Mesothelial cell of epicardium (in vitro differentiated cells): ENCODE measurements around the gene SLC49A3. TPM values are rescaled to one million over a fixed set of nuclear protein-coding genes. Genes with fewer than 3 reads are reported as not detected.

Source experiments
- DNase-seq, 2 experiments: peaks; one replicate each; pipeline ENCODE4 v3.0.0; 2021; ENCODE audit warnings: low spot score in 2 of 2; ENCODE audit not compliant: unreplicated experiment in 2 of 2
- H3K27ac Mint-ChIP-seq: 2 replicates; pipeline ENCODE4 v1.8.0; 2021; ENCODE audit warnings: mixed read lengths
- H3K27me3 Mint-ChIP-seq: 2 replicates; pipeline ENCODE4 v1.8.0; 2021; ENCODE audit warnings: low read depth, mixed read lengths
- H3K36me3 Mint-ChIP-seq: 2 replicates; pipeline ENCODE4 v1.8.0; 2021; ENCODE audit warnings: mixed read lengths
- H3K4me1 Mint-ChIP-seq: 2 replicates; pipeline ENCODE4 v1.8.0; 2021; ENCODE audit warnings: mixed read lengths
- H3K4me3 Mint-ChIP-seq: 2 replicates; pipeline ENCODE4 v1.8.0; 2021; ENCODE audit warnings: mild to moderate bottlenecking, moderate library complexity, mixed read lengths
- H3K9me3 Mint-ChIP-seq: 2 replicates; pipeline ENCODE4 v1.8.0; 2021; ENCODE audit warnings: mixed read lengths
- CTCF ChIP-seq: fragments of 200-600 bp; sonication (generic); IDR thresholded peaks from one replicate; pipeline ENCODE4 v1.5.0; 2021; ENCODE audit warnings: antibody characterized with exemption; ENCODE audit not compliant: unreplicated experiment
- total RNA-seq: library from RNA; stranded (reverse); gene quantifications from 3 replicates; pipeline ENCODE4 v1.2.1, GENCODE V29; 2021

Gene SLC49A3
- total RNA-seq, 1 donor from 2014 or later = 13.4 TPM

- no peaks in the 10 kb centered on the region for H3K36me3 Mint-ChIP-seq
- H3K27ac Mint-ChIP-seq = no peak overlapping the region
- H3K4me1 Mint-ChIP-seq = peaks cover 32% of the 10 kb centered on the region
- H3K4me3 Mint-ChIP-seq = peak overlapping the region; percentile 44
- no peaks in the 10 kb centered on the region for H3K9me3 Mint-ChIP-seq
- no peak for DNase-seq
- no peak for TF ChIP-seq CTCF
- H3K27me3 Mint-ChIP-seq = no peaks in the 10 kb centered on the region
Observed at GRCh38 chr4:687971-688853, 739 bp downstream of the SLC49A3 start.

GRCh38 chr4:687048-687970, 1.6 kb downstream of the SLC49A3 start:
- peak overlapping the region; percentile 26 for H3K4me3 Mint-ChIP-seq
- no peaks in the 10 kb centered on the region for H3K9me3 Mint-ChIP-seq
- H3K36me3 Mint-ChIP-seq = no peaks in the 10 kb centered on the region
- H3K27ac Mint-ChIP-seq = peak overlapping the region; percentile 34
- H3K4me1 Mint-ChIP-seq = peaks cover 23% of the 10 kb centered on the region
- TF ChIP-seq CTCF = no peak
- H3K27me3 Mint-ChIP-seq = no peaks in the 10 kb centered on the region
- DNase-seq = no peak

GRCh38 chr4:686413-687040, 2.4 kb downstream of the SLC49A3 start:
- Mint-ChIP-seq H3K36me3 (no peaks in the 10 kb centered on the region), H3K9me3 (no peaks in the 10 kb centered on the region), H3K27ac (no peak overlapping the region), H3K27me3 (no peaks in the 10 kb centered on the region), H3K4me1 (peaks cover 19% of the 10 kb centered on the region), H3K4me3 (no peak overlapping the region)
- TF ChIP-seq CTCF = no peak
- peak in 1 of 2 experiments; percentile 20 for DNase-seq

GRCh38 chr4:685679-686412, 3.1 kb downstream of the SLC49A3 start:
- DNase-seq = no peak
- no peaks in the 10 kb centered on the region for H3K9me3 Mint-ChIP-seq
- no peaks in the 10 kb centered on the region for H3K27me3 Mint-ChIP-seq

More at GRCh38 chr4:685679-686412, 3.1 kb downstream of the SLC49A3 start:
- Mint-ChIP-seq H3K4me3 (no peak overlapping the region), H3K27ac (no peak overlapping the region), H3K36me3 (no peaks in the 10 kb centered on the region), H3K4me1 (peaks cover 19% of the 10 kb centered on the region)
- TF ChIP-seq CTCF = no peak
